OCI-LY7 (cell line): ENCODE results near the gene ZNF488. TPM values are rescaled to one million over a fixed set of nuclear protein-coding genes. Genes with fewer than 3 reads are reported as not detected.
A peak's percentile ranks its signal among the peaks of the same experiment; 100 is the strongest.

Source experiments
- Bru-seq: library from RNA; stranded (reverse); fragments of 400-500 nt; gene quantifications from one replicate; lab custom pipeline; 2021; lab: Mats Ljungman, UMichigan
- BruChase-seq, 2 experiments: library from RNA; stranded (reverse); fragments of 400-500 nt; gene quantifications; one replicate each; lab custom pipeline; 2021; lab: Mats Ljungman, UMichigan
- BruUV-seq: library from RNA; stranded (reverse); fragments of 400-500 nt; replicated peaks from 2 replicates; lab custom pipeline; 2021; lab: Mats Ljungman, UMichigan
- CTCF ChIA-PET: fragments of 300-600 bp; sonication (Branson Sonifier 250); formaldehyde crosslinking; loops from one replicate; lab custom pipeline; 2022; ENCODE audit warnings: antibody characterized with exemption; ENCODE audit not compliant: unreplicated experiment; lab: Charles Lee
- POLR2A ChIA-PET: fragments of 300-600 bp; sonication (Branson Sonifier 250); formaldehyde crosslinking; loops from one replicate; lab custom pipeline; 2022; ENCODE audit warnings: antibody characterized with exemption; lab: Charles Lee
- DNase-seq: peaks from one replicate; pipeline ENCODE4 v3.0.0-alpha.2; 2015; ENCODE audit warnings: low spot score
- H2AFZ ChIP-seq: fragments of 200-600 bp; sonication (generic), shearing (Covaris generic); 2 replicates; pipeline ENCODE4 v1.6.1; 2014; ENCODE audit warnings: mild to moderate bottlenecking, antibody characterized with exemption, low read length, moderate library complexity
- H3K27ac ChIP-seq: fragments of 200-600 bp; sonication (generic); 2 replicates; pipeline ENCODE4 v1.5.1; 2014; ENCODE audit warnings: mixed run types, low read depth, mild to moderate bottlenecking, moderate library complexity, low read length, inconsistent platforms; ENCODE audit not compliant: poor library complexity, severe bottlenecking
- H3K36me3 ChIP-seq: fragments of 200-600 bp; sonication (generic); 2 replicates; pipeline ENCODE4 v1.6.1; 2014; ENCODE audit warnings: mild to moderate bottlenecking, antibody characterized with exemption, low read length, moderate library complexity, mixed read lengths; ENCODE audit not compliant: insufficient read depth
- H3K4me1 ChIP-seq: fragments of 200-600 bp; sonication (generic); 2 replicates; pipeline ENCODE4 v1.5.1; 2014; ENCODE audit warnings: mild to moderate bottlenecking, low read length; ENCODE audit not compliant: insufficient read depth, poor library complexity, severe bottlenecking
- H3K4me2 ChIP-seq: fragments of 200-600 bp; sonication (generic); 2 replicates; pipeline ENCODE4 v1.6.1; 2014; ENCODE audit warnings: mild to moderate bottlenecking, low read length
- H3K4me3 ChIP-seq: fragments of 200-600 bp; sonication (generic); 2 replicates; pipeline ENCODE4 v1.5.1; 2014; ENCODE audit warnings: mild to moderate bottlenecking, low read depth, low read length; ENCODE audit not compliant: poor library complexity, severe bottlenecking
- H3K79me2 ChIP-seq: fragments of 200-600 bp; sonication (generic); 2 replicates; pipeline ENCODE4 v1.6.1; 2016; ENCODE audit warnings: low read depth, mild to moderate bottlenecking, low read length, moderate library complexity, mixed read lengths; ENCODE audit not compliant: insufficient read depth
- H3K9me2 ChIP-seq: fragments of 200-600 bp; sonication (generic); 2 replicates; pipeline ENCODE4 v1.6.1; 2016; ENCODE audit warnings: mild to moderate bottlenecking, low read length, mixed read lengths; ENCODE audit not compliant: insufficient read depth
- H3K9me3 ChIP-seq: fragments of 200-600 bp; sonication (generic); 2 replicates; pipeline ENCODE4 v1.6.1; 2014; ENCODE audit warnings: mild to moderate bottlenecking, mixed run types, low read length, mixed read lengths
- H4K20me1 ChIP-seq: fragments of 200-600 bp; sonication (generic); 2 replicates; pipeline ENCODE4 v1.6.1; 2014; ENCODE audit warnings: mild to moderate bottlenecking, antibody characterized with exemption, low read length, moderate library complexity, mixed read lengths; ENCODE audit not compliant: insufficient read depth
- EZH2phosphoT487 ChIP-seq: fragments of 200-600 bp; sonication (generic); IDR thresholded peaks from 2 replicates; pipeline ENCODE4 v1.6.1; 2018; ENCODE audit warnings: low read depth, borderline replicate concordance, mild to moderate bottlenecking, mixed run types, antibody characterized with exemption, low read length, moderate library complexity, mixed read lengths
- intact Hi-C: fragments of 100-400 bp; cut with micrococcal nuclease; formaldehyde crosslinking; loops from one replicate; pipeline ENCODE4 v1.10.0; 2022; ENCODE audit not compliant: unreplicated experiment
- long read RNA-seq: library from polyadenylated mRNA; stranded (forward); transcript quantifications from one replicate; pipeline ENCODE4 v2.0.0, GENCODE V29; 2022
- total RNA-seq, 2 experiments: library from RNA; depleted of rRNA in 1 of 2; stranded (reverse); fragments of >200 nt in 1 of 2; shearing (Covaris generic) in 1 of 2; gene quantifications; 2 replicates each; pipeline ENCODE4 v1.2.3, GENCODE V29; 2014 to 2022
- TF ChIP-seq, protein P1 (sequence below): fragments of 200-600 bp; sonication (generic); conservative IDR thresholded peaks from 2 replicates; pipeline ENCODE4 v1.5.1; 2014; ENCODE audit warnings: mild to moderate bottlenecking, antibody characterized with exemption, low read length, moderate library complexity, mixed read lengths

Gene ZNF488, protein sequence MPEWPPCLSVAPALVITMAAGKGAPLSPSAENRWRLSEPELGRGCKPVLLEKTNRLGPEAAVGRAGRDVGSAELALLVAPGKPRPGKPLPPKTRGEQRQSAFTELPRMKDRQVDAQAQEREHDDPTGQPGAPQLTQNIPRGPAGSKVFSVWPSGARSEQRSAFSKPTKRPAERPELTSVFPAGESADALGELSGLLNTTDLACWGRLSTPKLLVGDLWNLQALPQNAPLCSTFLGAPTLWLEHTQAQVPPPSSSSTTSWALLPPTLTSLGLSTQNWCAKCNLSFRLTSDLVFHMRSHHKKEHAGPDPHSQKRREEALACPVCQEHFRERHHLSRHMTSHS
- total RNA-seq (2014; rRNA removed; shearing (Covaris generic)) (0.06 and 0.31 TPM in 2 replicates), total RNA-seq (2022) (0.30 and 0.34 TPM in 2 replicates), Bru-seq, nascent RNA (percentile 16 among the genes with signal in this experiment), BruChase-seq, experiment 1, labeled RNA remaining after a 6-hour chase (percentile 14 among the genes with signal in this experiment), BruChase-seq, experiment 2, labeled RNA remaining after a 2-hour chase (percentile 16 among the genes with signal in this experiment)
- long read RNA-seq, partial matches to known transcripts: 0 of 1 reads
- long read RNA-seq, other reads (novel, unspliced or antisense): 0 of 1 reads

DNA sequence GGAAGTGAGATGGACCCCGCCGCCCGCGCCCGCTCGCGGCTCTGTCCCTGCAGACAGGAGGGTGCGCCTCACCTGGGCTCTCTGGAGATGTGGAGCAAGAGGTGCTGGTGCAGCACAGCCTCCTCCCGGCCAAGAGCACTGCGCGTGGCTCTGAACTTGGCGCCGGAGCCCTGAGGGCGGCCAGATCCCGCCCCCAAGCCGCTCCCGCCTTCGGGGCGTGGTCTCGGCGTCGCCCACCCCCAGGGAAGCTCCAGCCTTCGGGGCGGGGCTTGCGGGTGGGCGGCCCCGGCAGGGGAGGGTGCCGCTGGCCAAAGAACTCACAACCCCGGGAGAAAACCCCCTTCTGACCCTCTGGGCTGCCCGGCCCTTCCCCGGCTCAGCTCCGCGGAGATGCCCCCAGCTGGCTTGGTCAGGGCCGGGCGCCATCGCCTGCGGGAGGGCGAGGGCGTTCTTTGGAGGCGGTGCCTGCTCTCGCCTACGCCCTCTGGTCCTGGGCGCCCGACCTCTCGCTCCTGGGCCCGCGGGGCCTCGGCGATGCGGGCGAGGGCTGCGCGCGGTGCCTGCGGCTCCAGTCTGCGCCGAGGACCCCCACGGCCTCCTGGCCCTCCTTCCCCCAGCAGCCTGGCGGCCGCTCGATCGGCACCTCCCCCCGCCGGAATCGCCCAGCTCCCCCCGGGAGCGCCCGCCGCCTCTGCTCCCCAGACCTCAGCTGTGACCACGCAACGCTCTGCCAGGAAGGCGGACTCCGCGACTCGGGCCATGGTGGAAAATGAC, at the start of gene ZNF488:
ZNF488 (minus strand) TSS at position 146 of the 774 bp plus-strand sequence. CDS start 15,464 bp downstream, outside the sequence.
- Histone ChIP-seq H3K4me3 (peak within 1 kb of the TSS; percentile 69), H2AFZ (peak within 1 kb of the TSS; percentile 76), H3K79me2 (no peaks in the 10 kb centered on the region), H3K9me2 (no peaks in the 10 kb centered on the region), H3K9me3 (no peaks in the 10 kb centered on the region), H4K20me1 (no peaks in the 10 kb centered on the region), H3K4me1 (peaks cover 14% of the 10 kb centered on the region), H3K27ac (no peak within 1 kb of the TSS), H3K4me2 (peak within 1 kb of the TSS; percentile 66), H3K36me3 (no peaks in the 10 kb centered on the region)
- no TSS peak for BruUV-seq
- intact Hi-C loops: no loop called here
- DNase-seq: peak; percentile 76
- POLR2A ChIA-PET: interaction anchor here (1.3 kb wide), 1 partner anchor 20 kb away, joined by 3 read pairs; no protein-coding TSS in a partner anchor
- CTCF ChIA-PET: no interaction called here
- TF ChIP-seq, protein P1, sequence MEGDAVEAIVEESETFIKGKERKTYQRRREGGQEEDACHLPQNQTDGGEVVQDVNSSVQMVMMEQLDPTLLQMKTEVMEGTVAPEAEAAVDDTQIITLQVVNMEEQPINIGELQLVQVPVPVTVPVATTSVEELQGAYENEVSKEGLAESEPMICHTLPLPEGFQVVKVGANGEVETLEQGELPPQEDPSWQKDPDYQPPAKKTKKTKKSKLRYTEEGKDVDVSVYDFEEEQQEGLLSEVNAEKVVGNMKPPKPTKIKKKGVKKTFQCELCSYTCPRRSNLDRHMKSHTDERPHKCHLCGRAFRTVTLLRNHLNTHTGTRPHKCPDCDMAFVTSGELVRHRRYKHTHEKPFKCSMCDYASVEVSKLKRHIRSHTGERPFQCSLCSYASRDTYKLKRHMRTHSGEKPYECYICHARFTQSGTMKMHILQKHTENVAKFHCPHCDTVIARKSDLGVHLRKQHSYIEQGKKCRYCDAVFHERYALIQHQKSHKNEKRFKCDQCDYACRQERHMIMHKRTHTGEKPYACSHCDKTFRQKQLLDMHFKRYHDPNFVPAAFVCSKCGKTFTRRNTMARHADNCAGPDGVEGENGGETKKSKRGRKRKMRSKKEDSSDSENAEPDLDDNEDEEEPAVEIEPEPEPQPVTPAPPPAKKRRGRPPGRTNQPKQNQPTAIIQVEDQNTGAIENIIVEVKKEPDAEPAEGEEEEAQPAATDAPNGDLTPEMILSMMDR: no peak
- no peak for TF ChIP-seq EZH2phosphoT487

DNA sequence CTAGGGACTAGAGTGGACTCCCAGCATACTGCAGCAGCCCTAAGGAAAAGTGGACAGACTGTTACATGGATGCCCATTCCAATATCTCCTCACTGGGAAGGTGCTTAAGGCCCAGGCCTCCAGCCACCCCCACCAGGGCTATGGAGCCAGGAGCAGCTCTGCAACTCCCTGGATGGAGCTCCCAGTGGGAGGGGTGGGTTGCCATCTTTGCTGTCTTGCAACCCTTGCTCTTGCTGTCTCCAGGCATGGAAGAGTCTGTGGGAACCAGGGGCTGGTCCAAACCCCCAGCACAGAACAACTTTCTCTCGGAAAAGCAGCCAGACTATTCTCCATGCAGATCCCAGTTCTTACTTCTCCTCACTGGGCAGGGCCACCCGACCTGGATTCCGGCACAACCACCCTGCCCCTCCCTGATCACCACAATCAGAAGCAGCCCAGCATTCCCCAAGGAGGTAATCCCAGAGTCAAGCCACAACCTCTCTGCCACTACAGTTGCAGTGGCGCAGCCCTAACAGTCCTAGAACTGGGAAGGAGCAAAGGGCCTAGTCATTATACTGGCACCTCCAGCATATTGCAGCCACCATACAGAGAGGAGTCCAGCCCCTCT, 41.8 kb upstream of the ZNF488 start:
- no TSS peak for BruUV-seq
- CTCF ChIA-PET: no interaction called here

More for the DNA sequence above, 41.8 kb upstream of the ZNF488 start:
- intact Hi-C loops: no loop called here
- Histone ChIP-seq H3K4me2 (no peak overlapping the region), H3K79me2 (no peaks in the 10 kb centered on the region), H3K9me3 (no peaks in the 10 kb centered on the region), H2AFZ (no peak overlapping the region), H3K4me3 (no peak overlapping the region), H3K27ac (no peak overlapping the region), H3K36me3 (no peaks in the 10 kb centered on the region), H4K20me1 (no peaks in the 10 kb centered on the region), H3K9me2 (no peaks in the 10 kb centered on the region), H3K4me1 (no peaks in the 10 kb centered on the region)
- POLR2A ChIA-PET: no interaction called here
- DNase-seq: no peak
- no peak for TF ChIP-seq EZH2phosphoT487
- TF ChIP-seq, protein P1: no peak
